GM21529 (cell line): ENCODE measurements around the gene MTCL1.

ENCODE experiments used
- ATAC-seq: cut with Tn5 transposase; IDR thresholded peaks from one replicate; pipeline ENCODE4 v1.9.1; 2021; ENCODE audit not compliant: unreplicated experiment

MTCL1 gene

DNA sequence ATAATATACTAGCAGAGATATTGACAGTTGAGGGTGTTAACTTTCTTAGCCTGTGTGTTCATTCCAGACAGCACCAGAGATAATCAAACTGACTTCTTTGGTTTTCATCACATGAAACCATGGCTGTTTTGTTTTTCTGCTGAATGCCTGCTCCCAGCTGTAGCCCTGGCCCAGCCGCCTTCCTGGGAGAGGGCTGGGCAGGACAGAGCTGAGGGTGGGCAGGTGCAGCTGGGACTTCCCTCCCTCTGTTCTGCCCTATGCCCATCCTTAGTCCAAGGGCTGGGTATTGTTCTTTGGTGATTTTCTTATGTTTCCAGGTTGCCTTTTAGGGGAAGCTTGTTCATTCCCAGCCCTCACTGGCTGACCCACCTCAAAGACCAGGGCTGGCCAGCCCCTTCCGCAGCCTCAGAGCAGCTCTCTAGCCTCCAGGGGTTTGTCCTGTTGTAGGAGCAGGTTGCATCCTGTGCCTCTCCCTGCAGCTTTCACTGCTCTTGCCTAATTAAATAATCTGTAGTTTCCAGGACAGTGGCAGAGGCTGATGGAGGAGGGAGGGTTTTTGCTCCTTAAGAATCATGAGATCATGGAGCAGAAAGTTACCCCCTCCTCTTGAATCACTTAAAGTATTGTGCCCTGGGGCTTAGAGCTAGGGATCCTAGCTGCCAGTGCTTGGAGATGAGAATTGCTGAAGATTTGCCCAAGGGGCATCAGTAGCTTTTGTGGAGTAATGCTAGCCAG is 61.4 kb downstream of the MTCL1 start:
- ATAC-seq = no peak

DNA sequence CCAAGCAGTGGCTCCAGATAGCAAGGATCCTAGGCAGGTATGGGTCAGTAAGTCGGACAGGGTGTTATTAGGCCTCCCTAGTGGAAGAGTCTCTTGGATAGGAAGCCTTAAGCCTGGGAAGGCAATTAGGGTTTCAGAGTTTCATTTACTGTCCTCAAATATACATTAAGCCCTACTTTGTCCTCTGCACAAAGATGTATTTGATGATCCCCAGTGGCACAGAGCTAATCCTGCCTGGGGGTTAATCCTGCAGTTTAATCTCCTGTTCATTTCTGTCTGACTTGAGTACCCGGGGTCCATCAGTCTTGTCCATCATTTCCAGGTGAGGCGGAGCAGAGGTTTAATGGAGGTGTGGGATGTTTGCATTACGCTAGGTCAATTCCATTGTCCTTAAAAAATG is 62.0 kb downstream of the MTCL1 start:
- no peak for ATAC-seq

DNA sequence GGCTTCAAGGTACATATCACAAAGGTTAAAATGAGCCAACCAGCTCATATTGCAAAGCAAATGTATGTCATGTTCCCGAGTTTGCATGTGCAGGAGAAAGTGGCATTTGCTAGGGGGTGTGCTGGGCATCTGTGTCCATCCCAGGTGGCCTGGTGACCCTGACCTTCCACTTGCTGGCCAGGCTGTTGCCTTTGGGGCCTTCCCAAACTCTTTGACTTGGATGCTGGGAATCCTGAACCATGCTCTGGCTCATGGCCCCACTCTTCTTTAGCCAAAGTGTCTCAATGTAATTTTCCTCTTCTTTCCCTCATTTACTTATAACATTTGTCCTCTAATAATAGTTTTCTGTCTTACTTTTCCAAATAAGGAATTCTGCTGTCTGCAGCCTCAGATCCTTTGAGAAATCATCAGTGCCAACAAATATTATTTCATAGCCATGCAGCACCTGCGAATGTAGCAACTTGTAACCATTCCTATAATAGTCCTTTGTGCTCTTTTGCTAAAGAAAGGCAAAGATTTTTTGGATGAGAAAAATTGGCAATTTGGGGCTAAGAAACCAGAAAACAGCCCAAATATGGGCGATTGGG is 64.2 kb downstream of the MTCL1 start:
- ATAC-seq = no peak

DNA sequence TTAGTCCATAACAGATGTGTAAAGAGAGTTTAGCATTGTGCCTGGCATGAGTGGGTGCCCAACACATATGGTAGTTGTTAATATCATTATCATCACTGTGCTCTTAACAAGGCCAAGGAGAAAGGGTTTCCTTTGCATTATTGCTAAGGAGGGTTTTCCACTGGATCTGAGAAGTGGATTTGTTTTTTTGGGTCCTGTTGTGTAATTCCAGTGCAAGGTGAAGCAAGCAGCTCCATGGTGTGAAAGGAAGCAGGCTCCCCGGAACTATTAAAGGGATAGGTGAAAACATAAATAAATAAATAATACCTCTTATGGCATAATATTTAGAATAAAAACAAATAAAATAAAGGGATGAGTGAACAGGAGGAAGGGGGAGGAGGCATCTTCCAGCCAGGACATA is 65.3 kb downstream of the MTCL1 start:
- no peak for ATAC-seq

DNA sequence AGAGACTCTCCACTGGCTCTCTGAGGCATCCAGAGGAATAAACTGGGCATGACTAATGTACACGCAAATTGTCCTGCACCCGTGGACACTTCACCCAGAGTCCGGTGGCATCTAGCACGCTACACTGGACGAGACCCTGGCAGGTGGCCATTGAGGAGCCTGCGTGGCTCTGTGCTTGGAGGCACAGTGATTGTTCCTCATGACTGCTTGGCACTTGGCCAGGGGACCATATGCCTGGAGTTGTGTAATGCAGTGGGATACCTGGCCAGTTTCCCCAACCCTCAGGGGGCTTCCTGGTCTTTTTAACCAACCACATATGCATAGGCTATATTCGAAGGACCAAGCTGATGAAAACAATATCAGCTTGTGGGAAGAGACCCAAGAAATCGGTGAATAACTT is 66.6 kb downstream of the MTCL1 start:
- no peak for ATAC-seq

DNA sequence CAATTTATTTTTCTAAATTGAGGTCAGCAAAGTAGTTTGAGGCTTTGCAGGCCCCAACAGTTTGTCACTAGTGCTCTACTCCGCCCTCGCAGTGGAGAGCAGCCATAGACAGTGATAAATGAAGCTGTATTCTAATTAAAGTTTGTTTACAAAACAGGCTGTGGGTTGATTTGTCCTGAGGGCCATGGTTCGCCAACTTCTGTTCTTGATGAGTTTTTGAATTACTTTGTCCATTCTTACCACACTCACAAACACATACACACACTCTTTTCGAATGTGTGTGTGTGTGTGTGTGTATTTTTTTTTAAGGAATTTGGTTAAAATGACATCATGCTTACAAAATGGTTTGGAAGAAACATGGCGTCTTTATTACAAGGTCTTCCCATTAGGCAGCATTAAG is 68.6 kb downstream of the MTCL1 start:
- no peak for ATAC-seq

DNA sequence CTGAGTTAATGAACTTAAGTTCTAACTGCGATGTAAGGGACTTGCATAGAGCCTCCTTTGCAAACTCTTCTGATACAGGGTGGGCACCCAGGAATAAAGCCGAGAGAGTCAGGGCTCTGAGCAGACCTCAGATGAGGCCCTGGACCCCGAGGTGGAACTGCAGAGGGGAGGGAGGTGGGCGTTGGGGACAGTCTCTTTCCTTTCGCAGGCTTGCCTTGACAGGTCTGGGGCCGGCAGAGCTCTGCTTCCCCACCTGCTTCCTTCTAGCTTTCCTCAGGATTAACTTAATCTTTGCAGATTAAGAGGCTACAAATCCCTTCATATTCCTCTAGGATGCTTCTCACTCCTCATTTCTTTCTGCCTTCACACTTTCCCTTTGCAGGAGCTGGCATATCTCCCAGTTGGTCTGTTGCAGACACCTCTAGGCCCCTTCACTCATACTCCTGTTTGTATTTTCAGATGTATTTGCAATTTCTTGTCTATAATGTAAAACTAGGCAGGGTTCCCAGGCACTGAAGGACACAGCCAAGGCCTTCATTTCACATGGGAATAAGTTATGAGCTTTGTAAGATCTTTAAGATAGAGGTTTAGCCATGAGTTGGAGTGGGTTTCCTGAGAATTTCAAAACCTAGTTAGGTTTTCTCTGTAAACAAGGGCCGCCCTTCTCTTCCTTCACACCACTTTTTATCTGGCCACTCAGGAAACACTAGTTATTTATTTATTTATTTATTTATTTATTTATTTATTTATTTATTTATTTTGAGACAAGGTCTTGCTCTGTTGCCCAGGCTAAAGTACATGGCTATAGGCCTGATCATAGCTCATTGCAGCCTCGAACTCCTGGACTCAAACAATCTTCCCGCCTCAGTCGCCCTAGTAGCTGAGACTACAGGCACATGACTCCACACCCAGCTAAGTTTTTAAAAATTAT is 70.9 kb downstream of the MTCL1 start:
- no peak for ATAC-seq

DNA sequence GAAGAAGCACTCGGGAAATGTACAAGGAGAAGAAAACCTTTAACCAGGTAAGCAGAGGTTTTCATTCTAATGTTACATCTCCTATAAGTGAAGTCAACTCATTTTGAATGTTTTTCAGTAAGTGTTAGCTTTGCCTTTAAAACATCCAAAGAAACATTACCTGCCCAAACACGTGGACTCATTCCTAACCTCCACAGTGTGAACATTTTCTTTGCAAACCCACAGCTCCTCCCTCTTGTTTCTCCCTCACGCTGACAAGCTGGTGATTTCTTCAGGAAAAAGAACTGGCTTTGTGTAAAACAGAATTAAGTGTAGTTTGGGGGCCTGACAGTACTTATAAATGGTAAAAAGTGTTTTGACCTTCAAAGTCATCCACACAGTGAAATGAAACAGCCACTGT is 72.5 kb downstream of the MTCL1 start:
- no peak for ATAC-seq

DNA sequence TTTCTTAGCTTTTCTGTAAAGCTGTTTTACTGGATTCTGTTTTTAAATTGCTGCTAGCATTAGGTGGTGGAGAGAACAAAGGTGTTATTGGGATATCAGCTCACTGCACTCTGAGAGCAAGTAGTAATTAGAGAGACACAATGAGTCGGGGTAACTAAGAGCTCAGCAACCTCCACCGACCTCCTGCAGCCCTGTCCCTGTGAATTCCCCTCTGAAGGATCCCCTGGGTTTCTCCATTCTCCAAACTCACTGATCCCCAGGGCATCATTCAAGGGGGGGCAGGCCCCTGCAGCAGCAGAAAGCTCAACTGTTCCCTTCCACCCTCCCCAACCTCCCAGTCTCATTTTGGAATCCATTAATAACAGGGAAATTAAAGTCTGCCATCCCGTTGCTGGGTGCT is 73.0 kb downstream of the MTCL1 start:
- ATAC-seq = no peak

DNA sequence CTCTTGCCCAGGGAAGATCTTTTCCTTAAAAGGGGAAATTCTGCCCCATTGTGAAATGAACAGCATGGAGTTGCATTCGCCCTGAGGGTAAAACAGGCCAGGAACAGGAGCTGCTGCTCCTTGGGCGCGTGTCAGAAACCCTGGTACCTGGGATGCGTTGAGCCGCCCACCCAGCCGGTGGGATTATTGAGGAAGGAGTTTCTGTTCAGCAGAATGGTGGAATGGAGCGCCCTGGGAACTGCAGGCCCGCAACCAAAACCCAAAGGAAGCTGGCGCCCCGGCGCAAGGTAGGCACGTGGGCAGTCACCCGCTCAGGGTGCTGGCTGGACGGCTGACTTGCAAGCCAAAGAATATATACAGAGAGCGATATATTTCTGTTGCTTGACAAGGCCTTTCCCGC is 73.5 kb downstream of the MTCL1 start:
- ATAC-seq = no peak

DNA sequence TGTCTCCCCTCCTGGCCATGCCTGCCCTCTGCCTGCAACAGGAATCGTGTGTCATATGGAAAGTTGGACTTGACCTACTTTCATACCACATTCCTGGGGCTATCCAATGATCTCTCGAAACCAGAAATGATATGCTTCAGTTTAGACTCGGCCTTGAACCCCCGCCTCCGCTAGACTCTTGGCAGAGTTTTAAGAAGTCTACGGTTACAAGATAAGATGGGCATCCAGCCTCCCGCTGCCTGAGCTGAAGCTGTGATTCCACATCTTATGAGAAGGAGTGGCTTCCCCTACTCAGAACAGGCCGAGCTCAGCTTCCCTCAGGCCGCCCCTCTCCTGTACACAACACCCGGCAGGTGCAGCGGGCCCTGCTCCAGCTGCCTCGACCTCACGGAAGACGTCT is 73.9 kb downstream of the MTCL1 start:
- no peak for ATAC-seq

DNA sequence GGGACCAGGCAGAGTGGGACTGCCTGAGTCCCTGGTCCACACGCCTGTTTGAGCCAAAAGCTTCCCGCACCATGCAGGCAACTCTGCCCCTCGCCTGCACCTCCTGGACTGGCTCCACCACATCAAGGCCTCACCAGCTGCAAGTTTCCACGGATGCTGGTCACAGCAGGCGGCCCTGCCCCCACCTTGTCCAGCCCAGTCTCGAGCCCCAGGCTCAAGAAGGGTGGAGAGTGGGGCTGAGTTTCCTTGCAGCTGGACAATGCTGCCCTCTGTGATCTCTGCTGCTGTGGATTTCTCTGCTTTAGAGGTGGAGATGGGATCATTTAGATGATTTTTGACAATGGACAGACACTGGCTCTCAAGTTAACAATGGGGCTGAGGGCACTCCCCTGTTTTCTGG is 74.9 kb downstream of the MTCL1 start:
- no peak for ATAC-seq

DNA sequence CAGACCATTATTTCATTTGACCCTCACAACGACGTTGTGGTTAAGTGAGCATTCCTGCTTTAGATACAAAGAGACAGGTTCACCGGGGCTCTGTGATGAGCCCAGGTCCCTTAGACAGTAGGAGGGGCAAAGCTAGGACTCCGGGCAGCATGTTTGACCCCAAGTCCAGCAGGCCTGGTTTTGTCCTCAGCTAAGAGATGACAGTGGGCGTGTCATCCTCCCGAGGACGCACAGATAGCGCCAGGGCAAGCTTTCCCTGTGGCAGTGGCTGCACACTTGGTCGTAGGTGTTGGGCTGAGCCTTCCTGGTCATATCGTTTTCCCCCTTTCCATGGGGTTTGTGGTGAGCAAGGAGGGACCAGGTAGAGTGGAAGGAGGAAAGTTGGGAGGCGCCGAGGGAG is 76.3 kb downstream of the MTCL1 start:
- ATAC-seq = no peak

DNA sequence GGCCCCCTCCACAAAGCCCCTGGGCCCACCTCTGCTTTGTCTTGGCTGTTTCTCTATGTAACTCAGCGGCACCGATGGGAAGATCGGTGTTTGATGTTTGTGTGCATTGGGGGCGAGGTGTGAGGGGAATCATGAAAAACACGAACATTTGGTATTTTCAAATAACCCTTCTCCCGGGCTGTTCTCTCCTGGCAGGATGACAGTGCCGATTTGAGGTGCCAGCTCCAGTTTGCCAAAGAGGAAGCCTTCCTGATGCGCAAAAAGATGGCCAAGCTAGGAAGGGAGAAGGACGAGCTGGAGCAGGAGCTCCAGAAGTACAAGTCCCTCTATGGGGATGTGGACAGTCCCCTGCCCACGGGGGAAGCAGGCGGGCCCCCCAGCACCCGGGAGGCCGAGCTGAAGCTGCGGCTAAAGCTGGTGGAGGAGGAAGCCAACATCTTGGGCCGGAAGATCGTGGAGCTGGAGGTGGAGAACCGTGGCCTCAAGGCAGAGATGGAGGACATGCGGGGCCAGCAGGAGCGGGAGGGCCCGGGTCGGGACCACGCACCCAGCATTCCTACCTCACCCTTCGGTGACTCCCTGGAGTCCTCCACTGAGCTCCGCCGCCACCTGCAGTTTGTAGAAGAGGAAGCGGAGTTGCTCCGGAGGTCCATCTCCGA is 78.1 kb downstream of the MTCL1 start:
- ATAC-seq = no peak

DNA sequence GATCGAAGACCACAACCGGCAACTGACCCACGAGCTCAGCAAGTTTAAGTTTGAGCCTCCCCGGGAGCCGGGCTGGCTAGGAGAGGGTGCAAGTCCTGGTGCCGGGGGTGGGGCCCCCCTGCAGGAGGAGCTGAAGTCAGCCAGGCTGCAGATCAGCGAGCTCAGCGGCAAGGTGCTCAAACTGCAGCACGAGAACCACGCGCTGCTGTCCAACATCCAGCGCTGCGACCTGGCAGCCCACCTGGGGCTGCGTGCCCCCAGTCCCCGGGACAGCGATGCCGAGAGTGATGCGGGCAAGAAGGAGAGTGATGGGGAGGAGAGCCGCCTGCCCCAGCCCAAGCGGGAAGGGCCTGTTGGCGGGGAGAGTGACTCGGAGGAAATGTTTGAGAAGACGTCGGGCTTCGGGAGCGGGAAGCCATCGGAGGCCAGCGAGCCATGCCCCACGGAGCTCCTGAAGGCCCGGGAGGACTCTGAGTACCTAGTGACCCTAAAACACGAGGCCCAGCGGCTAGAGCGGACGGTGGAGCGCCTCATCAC is 78.7 kb downstream of the MTCL1 start:
- ATAC-seq = no peak

DNA sequence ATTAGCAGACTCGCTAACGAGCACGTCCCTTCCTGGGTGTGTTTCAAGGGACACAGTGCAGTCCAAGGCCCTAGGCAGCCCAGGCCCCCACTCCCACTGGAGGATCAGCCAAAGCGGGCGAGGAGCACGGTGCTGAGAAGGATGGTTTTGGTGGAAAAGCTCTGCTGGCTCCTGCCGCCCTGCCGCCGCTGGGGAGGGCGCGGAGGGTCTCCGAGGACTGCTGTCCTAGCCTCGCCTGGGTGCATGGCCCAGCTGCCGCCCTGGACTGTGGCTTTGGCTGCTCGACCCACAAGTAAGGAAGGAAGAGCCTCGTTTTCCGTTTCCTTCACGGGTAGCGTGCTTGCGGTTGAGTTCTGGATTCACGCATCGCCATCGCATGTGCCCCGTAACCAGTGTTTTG is 79.9 kb downstream of the MTCL1 start:
- ATAC-seq = no peak

DNA sequence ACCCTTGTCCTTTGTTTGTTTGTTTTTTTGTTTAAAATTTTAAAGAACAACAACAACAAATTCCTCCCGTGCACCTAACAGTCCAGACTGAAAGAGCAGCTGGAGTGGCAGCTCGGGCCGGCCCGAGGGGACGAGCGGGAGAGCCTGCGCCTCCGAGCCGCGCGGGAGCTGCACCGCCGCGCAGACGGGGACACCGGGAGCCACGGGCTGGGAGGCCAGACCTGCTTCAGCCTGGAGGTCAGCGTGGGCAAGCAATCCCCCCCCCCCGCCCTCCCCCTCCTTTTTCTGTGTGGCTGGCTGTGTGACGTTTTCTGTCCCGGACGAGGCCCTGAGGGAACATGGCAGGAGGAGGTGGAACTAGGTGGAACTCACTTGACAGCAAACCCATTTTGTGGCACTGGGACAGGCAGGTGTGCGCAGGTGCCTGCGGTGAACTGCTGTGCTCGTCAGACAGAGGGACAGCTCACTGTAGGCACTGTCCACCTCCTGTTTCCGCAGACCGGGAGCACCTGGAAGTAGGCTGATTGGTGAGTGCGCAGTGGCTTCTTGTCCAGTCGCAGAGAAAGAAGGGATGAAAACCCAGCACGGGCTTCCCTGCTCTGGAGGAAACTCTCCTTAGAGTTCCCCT is 80.6 kb downstream of the MTCL1 start:
- ATAC-seq = no peak

DNA sequence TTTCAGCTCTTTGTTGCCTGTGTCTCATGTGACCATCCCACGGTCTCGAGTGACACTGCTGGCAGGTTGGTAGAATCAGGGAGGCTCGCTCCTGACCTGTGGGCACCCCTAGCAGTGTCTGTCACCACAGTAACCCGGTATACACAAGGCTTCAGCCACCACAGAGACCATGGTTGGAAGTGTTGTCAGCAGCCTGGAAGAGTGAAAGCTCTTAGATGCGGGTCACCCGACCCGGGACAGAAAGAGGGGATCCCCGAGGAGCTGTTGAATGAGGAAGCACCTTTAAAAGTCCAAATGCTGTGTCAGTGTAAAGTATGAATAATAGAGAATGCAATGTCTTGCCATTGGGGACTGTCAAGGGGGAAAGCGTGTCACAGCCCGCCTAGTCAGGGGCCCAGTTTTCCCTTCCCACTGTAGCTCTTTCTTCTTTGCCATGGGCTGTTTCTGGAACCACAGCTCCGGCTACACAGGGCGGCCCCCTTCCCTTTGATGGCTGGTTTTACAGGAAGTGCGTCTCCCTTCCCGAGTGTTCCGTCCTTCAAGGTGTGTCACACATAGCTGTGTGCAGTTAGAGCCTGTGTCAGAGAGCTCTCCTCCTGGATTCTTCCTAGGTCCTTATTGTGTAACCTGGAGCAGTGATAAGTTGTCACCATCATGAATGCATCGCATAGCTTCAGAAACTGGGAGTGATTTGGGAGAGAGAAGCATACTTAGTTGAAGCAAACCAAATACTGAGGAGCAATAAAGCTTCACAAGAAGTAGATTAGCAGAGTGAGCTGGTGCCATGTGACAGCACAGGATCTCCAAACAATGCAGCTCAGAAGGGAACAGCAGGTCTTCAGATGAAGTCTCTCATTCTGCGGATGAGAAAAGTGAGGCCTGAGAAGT is 81.4 kb downstream of the MTCL1 start:
- ATAC-seq = no peak

DNA sequence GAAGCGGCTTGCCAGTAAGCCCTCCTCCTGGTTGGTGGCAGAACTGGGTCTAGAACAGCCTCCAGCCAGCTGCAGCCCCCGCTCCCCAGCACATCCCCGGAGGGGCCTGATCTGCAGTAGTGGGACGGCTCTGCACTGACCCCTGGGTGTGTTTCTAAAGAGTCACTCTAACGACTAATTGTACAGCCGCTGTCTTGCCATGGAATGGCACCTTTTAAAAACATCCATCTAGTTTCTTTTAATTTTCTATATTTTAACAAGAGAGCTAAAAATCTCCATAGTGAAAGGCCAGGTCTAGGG is 82.0 kb downstream of the MTCL1 start:
- ATAC-seq = no peak

DNA sequence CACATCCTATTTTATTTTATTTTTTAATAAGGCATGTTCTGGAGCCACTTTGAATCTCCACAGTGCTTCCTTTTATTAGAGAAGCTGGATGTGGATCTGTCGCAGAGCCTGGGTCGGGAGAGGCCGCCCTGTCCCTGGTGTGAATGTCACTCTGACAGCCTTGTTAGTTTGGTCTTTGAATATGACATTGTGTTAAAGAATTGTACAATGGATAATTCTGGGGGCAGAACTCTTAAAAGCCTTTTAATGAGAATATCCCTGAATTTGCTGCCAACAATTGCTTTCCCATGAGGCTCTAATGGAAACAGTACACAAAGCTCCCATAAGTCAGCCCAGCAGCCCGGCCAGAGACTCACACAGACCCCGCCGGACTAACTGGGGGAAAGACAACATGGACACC is 82.4 kb downstream of the MTCL1 start:
- no peak for ATAC-seq
